HG03196 (cell line): Measurements from ENCODE around the gene PPIL1.

Experiments used
- ATAC-seq: cut with Tn5 transposase; IDR thresholded peaks from one replicate; pipeline ENCODE4 v1.9.1; 2021; ENCODE audit not compliant: unreplicated experiment

Gene PPIL1

GRCh38 chr6:36856277-36856676, 18.3 kb downstream of the PPIL1 start:
- no peak for ATAC-seq

GRCh38 chr6:36855750-36856149, 18.9 kb downstream of the PPIL1 start:
- ATAC-seq, result no peak

DNA sequence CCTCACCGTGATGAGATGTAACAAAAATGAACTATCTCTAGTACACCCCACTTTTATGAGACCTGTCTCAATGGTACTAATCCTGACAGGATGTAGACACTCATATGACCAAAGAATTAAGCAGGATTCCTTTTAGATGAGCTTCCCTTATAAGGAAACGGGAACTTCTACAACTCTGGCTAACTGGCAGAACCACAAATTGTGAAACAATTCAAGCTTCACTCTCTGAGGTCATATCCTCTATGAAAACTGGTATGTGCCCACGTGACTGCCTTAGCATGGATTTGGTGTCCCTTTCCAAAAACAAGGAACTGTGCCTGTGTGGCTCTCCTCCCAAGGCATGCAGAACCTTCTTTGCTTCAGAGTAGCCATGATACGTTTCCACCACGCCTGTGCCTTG, 21.3 kb downstream of the PPIL1 start:
- no peak for ATAC-seq

GRCh38 chr6:36852481-36853147, 22.0 kb downstream of the PPIL1 start:
- ATAC-seq, result no peak

DNA sequence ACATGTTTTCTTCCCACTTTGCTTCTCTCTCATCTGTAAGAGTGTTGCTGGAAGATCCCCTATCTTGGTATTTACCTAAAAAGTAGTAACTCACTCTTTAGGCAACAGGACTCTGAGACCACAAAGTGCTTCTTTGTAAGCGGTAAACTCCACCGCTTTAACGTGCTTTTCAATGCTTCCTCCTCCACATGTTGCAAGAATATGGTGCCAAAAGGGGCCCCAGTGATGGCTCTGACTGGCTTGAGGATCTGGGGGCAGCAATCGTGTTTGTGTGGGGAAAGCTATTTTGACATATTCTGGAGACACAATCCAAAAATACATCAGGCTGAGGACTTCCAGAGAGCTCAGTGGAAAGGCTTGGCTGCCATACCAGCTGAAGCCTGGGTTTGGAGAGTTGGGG, 23.0 kb downstream of the PPIL1 start:
- ATAC-seq, result no peak

- no peak for ATAC-seq
These were observed 23.4 kb downstream of the PPIL1 start for GRCh38 chr6:36851149-36851614.

GRCh38 chr6:36850021-36850420, 24.6 kb downstream of the PPIL1 start:
- ATAC-seq, result no peak

GRCh38 chr6:36848658-36849441, 25.8 kb downstream of the PPIL1 start:
- no peak for ATAC-seq

DNA sequence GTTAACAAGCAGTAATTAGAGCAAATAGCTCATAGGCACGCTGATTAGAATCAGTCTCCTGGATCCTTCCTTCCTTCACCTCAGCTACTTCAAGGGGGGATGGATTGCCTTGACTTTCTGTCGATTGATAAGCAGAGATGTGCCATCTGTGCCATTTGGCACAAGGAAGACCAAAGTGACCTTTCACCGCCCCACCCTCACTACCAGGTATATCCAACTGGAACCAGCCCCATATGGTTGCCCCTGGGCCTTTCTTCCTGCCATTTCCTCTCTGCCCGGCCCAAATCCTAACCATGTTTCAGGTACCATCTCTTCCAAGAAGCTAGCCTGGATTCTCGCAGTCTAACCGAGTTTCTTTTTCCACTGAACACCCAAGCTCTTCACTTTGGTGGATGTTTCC, 26.6 kb downstream of the PPIL1 start:
- ATAC-seq, result no peak

DNA sequence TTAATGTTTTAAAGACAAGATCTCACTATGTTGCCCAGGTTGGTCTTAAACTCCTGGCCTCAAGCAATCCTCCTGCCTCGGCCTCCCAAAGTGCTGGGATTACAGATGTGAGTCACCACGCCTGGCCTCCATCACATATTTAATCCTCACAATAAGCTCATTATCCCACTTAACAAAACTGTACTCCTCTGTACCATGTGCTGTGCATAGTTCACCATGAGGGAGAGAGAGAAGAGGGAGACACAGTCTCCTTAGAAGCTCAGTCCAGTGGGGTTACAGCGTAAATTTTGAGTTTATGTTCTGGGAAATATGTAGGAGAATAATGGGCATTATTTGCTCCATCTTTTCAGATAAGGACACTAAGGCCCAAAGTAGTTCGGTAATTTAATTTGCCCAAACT, 27.5 kb downstream of the PPIL1 start:
- ATAC-seq, result no peak

DNA sequence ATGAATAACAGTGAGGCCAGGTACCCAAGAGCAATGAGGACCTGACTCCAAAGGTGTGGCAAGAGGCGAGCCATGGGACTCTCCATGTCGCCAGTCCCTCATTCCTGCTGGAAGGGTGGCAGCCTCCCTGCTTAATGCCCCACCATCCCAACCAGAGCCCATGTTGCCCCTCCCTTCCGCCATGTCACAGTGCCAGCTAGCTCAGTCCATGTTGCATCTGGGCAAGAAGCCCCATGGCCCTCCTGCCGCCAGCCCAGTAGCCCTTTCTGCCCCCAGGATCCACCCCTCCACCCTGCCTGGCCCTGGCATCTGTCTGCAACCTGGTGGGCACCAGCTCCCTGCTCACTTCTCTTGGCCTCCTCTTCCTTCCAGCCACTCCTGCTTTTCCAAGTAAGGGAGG, 29.4 kb downstream of the PPIL1 start:
- ATAC-seq, result no peak

DNA sequence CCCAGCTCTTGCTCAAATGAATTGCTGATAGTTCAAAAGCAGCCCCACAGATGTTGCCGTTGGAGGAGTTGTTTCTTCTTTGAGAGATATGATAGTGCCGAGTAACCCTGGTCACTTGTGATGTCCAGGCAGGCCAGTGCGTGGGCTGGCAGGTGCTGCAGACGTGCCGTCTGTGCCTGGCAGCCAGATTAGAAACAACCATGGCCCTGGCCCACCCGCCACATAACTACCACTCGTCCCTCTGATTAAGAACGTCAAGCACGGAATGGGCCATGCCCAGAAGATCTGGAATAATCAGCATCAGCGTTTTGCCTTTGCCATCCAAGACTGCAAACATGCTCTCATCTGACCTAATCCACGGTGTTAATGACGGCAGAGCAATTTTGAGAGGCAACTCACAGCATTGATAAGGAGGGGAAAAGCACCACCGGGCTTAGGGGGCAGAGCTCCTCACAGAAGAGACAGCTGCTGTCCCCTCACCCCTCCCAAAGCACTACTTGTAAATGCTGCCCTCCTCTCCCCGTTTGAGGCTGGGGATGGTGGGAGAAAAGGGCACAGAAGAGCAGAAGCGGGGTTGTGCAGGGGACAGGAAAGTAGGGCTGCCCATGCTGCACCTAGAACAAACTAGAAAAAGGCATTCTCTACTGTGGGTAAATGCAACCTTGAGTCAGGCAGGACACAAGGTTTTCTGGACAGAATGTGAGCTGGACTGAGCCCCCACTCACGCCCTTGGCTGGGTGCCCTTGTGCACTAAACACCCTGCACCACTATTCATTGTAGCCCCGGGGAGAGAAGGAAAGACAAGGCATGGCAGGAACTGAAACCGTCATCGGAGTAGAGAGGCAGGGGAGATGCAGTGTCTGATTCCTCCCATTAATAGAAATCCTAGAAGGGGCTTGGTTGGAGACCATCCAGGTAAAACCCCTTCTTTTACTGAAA, 30.1 kb downstream of the PPIL1 start:
- ATAC-seq, result no peak

DNA sequence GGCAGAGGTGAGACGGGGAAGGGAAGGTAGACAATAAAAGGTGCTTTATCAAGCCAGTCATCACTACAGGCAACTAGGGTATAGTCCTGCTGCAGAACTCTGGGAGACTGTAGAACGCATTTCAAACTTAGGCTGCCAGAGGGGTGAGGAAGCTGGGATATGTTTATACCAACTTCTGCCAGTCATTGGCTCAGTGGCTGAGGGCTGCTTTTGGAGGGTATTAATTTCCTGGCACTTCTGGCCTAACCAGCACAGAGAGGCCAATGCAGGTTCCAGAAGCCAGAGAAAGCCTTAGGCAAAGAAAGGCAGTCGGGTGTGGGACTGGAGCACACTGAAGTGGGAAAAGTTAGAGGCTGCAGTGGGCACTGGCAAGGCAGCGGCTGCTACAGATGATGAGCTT, 31.4 kb downstream of the PPIL1 start:
- no peak for ATAC-seq

- ATAC-seq, result no peak
These were observed 32.8 kb downstream of the PPIL1 start for GRCh38 chr6:36841756-36842155.

GRCh38 chr6:36840432-36841403, 33.9 kb downstream of the PPIL1 start:
- ATAC-seq, result no peak

- ATAC-seq, result no peak
These were observed 34.7 kb downstream of the PPIL1 start for GRCh38 chr6:36839749-36840431.

- no peak for ATAC-seq
These were observed 35.5 kb downstream of the PPIL1 start, which contains the start of gene CPNE5 for GRCh38 chr6:36838896-36839748. TSS of gene CPNE5 (minus strand) at chr6:36839444. CDS start at chr6:36839377, 67 bp downstream.

DNA sequence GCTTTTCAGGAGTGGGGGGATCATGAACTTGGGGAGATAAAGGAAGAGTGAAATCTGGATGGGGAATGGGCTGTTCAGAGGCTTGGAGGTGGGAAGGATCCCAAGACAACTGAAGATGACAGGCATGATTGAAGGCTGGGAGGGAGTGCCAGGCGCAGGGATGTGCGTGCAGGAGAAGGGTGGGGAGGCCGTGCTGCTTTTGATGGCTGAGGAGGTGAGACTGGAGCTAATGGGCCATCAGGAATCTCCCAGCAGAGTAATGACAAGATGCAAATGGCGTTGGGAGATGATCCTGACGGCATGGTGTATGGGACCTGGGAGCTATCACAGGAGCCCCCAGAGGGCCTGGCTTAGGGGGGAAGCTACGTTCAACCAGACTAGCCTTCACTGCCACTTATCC, 36.9 kb downstream of the PPIL1 start:
- no peak for ATAC-seq

- no peak for ATAC-seq
These were observed 37.6 kb downstream of the PPIL1 start for GRCh38 chr6:36837022-36837339.
